ENCODE data around the gene E2F4. TPM values are rescaled to one million over a fixed set of nuclear protein-coding genes. Genes with fewer than 3 reads are reported as not detected.

E2F4 gene
- total RNA-seq, 1 experiment from 2014 or later, result 141 TPM

DNA sequence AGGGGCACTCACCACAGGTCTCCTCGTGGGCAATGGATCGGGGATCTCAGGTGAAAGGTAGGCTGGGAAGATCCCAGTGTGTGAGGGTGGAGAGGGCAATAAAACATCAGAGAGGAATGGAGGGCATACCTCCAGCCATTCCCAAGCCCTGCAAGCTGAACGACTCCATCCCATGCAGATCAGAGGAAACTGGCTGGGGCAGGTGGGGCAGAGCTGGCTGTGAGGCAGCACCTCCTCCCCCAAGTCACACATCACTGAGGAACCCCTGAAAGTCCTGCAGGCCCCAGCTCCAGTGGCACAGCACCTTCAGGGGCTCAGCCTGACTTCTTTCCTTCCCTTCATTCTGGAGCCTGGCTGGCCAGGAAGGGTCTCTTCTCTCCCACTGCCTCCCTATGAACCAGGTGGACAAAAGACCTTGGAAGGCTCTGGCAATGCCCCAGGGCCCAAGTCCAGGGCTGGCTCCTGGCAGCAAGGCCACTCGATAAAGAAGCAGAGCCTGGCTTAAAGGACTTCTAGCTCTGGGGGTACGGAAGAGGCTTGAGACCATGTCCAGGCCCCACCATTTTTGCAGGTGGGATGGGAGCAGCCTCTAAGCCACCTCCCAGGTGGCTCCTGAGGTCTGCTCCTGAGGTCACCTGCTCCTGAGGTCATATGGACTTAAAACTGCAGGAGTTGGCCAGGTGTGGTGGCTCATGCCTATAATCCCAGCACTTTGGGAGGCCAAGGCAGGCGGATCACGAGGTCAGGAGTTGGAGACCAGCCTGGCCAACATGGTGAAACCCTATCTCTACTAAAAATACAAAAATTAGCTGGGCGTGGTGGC is 21.5 kb downstream of the E2F4 start:
- Histone ChIP-seq H3K4me1 (peaks cover 5% of the 10 kb centered on the region; the same call in 1 of the 2 replicates), H3K36me3 (no peaks in the 10 kb centered on the region), H3K9me3 (replicated peaks) (no peaks in the 10 kb centered on the region), H3K27ac (no peak overlapping the region), H3K4me3 (no peak overlapping the region), H3K27me3 (no peaks in the 10 kb centered on the region)
- DNase-seq, result no peak

DNA sequence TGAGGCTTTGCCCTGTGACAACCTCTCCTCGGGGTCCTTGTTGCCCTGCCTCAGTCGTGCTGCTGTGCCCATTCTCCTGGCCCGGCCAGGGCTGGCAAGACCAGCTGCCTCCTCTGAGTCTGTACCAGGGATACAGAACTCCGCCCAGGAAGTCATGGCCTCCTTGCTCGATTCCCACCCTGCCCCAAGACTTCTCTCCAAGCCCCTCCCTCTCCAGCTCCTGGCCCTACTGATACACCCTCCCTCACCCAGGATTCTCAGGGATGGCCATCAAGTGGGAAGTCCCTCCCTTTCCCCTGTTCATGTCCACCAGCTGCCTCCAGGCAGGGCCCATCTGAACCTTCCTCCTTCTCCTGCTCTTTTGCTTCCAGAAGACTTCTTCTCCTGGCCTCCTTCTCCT is 23.8 kb downstream of the E2F4 start:
- Histone ChIP-seq H3K36me3 (0 out of 2 replicates have a peak, but pooled peaks cover 1% of the 10 kb centered on the region), H3K27ac (no peak overlapping the region), H3K9me3 (replicated peaks) (no peaks in the 10 kb centered on the region), H3K4me3 (no peak overlapping the region), H3K27me3 (no peaks in the 10 kb centered on the region), H3K4me1 (no peaks in the 10 kb centered on the region)
- no peak for DNase-seq

DNA sequence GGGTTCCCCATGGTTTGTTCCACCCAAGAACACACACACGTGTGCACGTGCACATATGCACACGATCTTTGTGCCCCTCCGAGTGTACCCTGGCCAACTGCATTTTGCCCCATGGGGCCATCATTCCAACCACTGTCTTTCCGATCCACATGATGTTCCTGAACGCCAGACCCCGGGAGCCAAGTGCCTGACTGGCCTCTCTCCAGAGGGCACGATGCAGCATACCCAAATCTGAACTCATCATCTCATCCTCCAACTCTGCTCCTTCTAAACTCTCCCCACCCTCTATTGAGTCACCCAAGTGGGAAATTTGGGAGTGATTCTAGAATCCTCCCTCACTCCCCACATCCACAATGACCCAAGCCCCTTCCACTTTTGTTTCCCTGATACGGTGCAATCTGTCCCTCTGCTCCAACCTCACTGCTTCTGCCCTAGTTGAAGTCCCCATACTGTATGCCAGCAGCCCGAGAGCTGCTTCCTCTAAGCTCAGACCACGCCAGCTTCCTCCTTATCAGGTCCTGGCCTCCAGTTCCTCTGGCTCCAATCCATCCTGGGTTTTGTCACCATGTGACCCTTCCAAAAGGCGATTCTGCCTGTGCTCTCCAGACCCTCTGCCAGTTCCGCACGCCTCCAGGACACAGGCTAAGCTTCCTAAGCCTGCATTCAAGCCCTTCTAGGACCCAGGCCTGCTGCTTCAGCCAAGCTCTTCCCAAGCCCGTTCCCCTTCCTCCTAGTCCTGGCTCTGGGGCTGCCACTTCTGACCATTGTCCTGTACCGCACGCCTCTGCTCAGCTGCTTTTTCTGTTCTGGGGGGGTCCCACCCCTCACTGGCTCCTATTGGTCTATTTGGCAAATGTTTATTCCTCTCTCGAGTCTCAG is 24.9 kb downstream of the E2F4 start:
- Histone ChIP-seq H3K9me3 (replicated peaks) (no peaks in the 10 kb centered on the region), H3K27me3 (no peaks in the 10 kb centered on the region), H3K4me1 (no peaks in the 10 kb centered on the region), H3K27ac (no peak overlapping the region), H3K4me3 (no peak overlapping the region), H3K36me3 (0 out of 2 replicates have a peak, but pooled peaks cover 2% of the 10 kb centered on the region)
- no peak for DNase-seq

DNA sequence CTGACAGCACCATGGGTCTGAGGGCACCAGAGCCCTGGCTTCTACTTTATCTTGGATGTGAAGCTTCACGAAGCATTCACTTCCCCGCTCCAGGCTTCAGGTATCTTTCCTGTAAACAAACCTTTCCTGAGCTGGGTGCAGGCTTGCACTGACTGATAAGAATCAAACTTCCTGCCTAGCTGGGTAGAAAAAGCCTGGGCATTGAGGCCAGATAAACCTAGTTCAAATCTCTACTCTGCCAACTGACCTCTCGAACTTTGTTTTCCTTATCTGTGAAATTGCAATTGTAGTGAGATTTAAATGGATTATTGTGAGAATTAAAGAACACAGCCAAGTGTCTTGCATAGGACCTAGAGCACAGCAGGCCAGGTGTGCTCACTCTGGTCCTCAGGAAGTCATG is 32.0 kb downstream of the E2F4 start:
- Histone ChIP-seq H3K27ac (no peak overlapping the region), H3K36me3 (peaks cover 6% of the 10 kb centered on the region; the same call in 1 of the 2 replicates), H3K9me3 (replicated peaks) (no peaks in the 10 kb centered on the region)

DNA sequence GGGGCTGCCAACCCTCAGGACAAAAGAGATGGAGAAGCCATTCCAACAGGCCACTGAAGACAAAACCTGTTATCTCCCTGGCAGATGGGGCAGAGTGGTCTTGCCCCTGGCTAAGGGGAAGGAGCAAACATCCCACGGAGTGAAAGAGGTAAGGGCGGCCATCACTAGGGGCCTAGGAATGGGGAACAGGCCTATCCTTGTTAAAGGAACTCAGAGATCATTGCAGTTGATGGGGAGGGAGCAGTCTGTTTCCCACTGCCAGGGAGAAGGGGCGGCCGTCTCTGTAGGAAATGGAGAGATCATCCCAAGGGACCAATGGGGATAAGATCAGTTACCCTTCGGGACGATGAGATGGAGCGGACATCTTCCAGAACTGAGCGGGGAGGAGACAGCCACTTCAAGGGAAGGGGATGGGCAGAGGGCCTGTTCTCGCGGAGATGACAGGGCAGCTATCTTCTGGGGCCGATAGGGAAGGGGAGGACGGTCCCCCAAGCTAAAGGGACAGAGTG is 34.4 kb downstream of the E2F4 start:
- Histone ChIP-seq H3K4me1 (no peaks in the 10 kb centered on the region; the same call in 1 of the 2 replicates), H3K27ac (peak overlapping the region; percentile 42; the same call in 1 of the 2 replicates), H3K36me3 (peaks cover 23% of the 10 kb centered on the region), H3K9me3 (replicated peaks) (no peaks in the 10 kb centered on the region), H3K27me3 (no peaks in the 10 kb centered on the region), H3K4me3 (peak overlapping the region; percentile 80)
- DNase-seq, result no peak

More for the DNA sequence above, 32.0 kb downstream of the E2F4 start:
- H3K4me1 ChIP-seq, result no peaks in the 10 kb centered on the region
- H3K27me3 ChIP-seq, result no peaks in the 10 kb centered on the region
- H3K4me3 ChIP-seq, result no peak overlapping the region
- no peak for DNase-seq

DNA sequence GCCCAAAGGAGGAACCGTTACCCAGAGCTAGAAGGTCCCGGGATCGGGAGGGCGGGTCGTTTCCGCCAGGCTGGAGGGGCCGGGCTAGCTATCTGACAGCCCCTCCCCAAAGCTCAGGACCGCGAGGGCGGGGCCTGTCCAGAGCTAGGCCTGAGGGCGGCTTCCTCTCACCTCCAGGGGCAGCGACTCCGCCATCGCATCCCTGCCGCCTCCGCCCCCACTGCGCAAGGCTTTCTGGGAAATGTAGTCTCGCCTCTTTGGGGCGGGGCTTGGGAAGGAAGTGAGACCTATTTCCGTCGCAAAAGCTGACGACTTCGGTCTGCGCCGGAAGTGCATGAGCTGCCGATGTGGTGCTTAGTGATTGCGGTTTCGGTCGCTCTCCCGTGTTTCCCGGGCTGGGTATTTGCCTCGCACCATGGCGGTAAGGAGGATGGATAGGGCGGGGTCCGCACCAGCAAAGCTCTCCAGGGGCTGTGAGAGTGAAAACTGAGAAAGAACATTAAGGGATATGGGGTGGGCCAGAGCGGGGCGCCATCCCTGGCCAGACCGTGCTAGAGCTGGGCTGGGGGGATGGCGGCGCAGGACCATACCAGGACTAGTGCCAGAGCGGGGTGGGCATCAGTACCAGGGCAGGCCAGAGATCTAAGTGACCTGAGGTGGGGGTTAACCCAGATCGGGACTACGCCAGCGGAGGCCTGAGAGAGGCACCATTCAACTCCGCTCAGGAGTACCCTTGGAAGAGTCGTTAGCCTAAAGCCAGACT is 35.0 kb downstream of the E2F4 start, which contains the start of gene TMEM208:
TMEM208 (plus strand) TSS at position 327 of the 763 bp plus-strand sequence; CDS start at position 416, 89 bp downstream.
- no peaks in the 10 kb centered on the region for H3K27me3 ChIP-seq
- H3K27ac ChIP-seq, result peak within 1 kb of the TSS; percentile 42
- H3K4me3 ChIP-seq, result peak within 1 kb of the TSS; percentile 80
- peak; percentile 100 for DNase-seq
- peaks cover 5% of the 10 kb centered on the region for H3K4me1 ChIP-seq
- peaks cover 24% of the 10 kb centered on the region for H3K36me3 ChIP-seq
- H3K9me3 ChIP-seq (replicated peaks), result no peaks in the 10 kb centered on the region

DNA sequence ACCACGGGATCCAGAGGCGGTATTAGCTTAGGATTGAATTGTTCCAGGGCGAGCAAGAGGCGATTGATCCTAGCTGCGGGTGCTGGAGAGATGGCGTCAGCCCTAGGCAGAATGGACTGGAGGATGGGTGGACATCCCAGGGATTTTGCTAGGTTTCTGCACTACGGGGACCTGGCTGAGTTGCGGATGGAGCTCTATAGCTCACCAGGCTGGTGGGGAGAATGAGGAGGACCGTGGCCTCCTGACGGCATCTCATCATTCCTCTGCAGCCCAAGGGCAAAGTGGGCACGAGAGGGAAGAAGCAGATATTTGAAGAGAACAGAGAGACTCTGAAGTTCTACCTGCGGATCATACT is 35.6 kb downstream of the E2F4 start:
- Histone ChIP-seq H3K27ac (peak overlapping the region; percentile 42), H3K4me3 (peak overlapping the region; percentile 80), H3K4me1 (peaks cover 7% of the 10 kb centered on the region), H3K27me3 (no peaks in the 10 kb centered on the region), H3K36me3 (peaks cover 24% of the 10 kb centered on the region), H3K9me3 (replicated peaks) (no peaks in the 10 kb centered on the region)
- DNase-seq, result no peak

DNA sequence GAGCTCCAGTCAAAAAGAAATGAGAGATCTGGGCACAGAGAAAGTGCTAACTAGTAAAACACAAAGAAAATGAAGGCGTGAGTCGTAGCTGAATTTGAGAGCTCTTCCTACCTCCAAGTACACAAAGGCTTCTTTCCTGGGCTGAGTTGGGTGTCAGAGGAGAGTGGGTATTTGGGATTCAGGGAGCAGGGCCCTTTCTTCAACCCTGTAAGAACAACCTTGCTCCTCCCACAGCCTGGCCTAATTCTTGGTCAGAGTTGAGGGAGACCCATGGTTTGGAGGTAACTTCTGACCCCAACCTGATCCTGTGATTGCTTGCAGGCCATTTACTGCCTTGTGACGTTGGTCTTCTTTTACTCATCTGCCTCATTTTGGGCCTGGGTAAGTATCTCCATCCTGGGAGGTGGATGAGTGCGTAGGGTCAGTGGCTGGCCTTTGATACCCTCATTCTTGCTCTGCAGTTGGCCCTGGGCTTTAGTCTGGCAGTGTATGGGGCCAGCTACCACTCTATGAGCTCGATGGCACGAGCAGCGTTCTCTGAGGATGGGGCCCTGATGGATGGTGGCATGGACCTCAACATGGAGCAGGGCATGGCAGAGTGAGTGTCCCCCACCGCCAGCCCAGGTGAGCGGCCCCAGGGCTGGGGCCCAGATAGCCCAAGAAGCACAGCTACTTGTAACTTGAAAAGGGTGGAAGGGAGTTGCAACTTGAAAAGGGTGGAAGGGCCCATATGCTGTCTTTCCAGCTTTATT is 36.3 kb downstream of the E2F4 start:
- H3K36me3 ChIP-seq, result peaks cover 26% of the 10 kb centered on the region
- no peak overlapping the region for H3K27ac ChIP-seq
- no peaks in the 10 kb centered on the region for H3K9me3 ChIP-seq (replicated peaks)
- H3K4me3 ChIP-seq, result peak overlapping the region; percentile 80
- H3K27me3 ChIP-seq, result no peaks in the 10 kb centered on the region
- no peak for DNase-seq
- H3K4me1 ChIP-seq, result peaks cover 7% of the 10 kb centered on the region

DNA sequence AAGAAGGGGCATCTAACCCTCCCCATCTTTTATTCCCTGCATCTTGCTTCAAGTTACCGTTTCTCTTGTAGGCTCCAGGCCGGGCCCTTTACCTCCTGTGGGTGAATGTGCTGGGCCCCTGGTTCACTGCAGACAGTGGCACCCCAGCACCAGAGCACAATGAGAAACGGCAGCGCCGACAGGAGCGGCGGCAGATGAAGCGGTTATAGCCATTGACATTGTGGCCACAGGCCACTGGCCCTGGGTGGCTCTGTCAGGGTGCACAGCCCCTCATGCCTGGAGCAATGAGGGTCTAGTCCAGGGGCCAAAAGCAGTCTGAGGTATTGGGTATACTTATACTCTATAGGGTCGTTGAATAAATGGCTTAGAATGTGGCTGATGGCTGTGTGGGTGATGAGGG is 37.0 kb downstream of the E2F4 start:
- DNase-seq, result no peak
- Histone ChIP-seq H3K9me3 (replicated peaks) (no peaks in the 10 kb centered on the region), H3K4me3 (no peak overlapping the region), H3K27ac (no peak overlapping the region), H3K27me3 (no peaks in the 10 kb centered on the region), H3K36me3 (peaks cover 30% of the 10 kb centered on the region), H3K4me1 (peaks cover 7% of the 10 kb centered on the region)

DNA sequence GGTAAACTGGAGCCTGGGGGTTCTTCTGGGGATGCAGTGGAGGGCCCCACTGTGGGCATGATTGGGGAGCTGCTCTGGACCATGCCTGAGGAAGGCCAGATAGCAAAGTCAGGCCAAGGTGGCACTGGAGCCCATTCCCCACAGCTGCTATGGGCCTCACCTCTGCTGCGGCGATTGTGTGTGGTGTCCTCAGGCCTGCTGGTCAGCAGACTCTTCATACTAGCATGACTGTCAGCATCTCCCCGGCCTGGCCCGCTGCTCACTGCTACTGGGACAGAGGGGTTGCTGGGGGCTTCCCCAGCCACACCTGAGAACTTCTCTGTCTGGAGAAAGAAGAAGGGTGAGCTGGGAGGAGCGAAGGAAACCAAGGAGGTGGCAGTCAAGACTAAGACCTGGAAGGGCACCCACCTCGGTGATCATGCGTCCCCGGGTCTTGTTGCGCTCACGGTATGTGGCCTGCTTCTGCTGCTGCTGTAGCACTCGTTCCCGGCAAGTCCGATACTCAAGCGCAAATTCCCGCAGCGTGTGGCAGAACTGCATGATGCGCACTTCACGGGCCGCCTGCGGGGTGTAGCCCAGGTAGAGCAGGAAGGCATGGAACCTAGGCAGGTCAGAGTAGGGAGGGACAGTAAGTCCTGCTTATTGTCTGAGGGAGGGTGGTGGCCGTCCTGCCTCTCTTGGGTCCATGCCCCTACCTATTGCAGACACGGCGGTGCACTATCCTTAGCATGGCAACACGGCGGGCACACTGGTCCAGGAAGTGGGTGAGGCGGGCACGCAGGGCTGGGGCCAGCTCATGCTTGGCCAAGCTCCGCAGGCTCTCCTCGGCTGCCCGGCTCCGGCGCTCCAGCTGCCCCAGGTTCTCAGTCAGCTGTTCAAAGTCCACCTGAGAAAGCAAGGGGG is 38.2 kb downstream of the E2F4 start:
- peaks cover 7% of the 10 kb centered on the region for H3K4me1 ChIP-seq
- no peaks in the 10 kb centered on the region for H3K9me3 ChIP-seq (replicated peaks)
- no peak for DNase-seq
- no peak overlapping the region for H3K4me3 ChIP-seq
- H3K27ac ChIP-seq, result no peak overlapping the region
- no peaks in the 10 kb centered on the region for H3K27me3 ChIP-seq
- peaks cover 30% of the 10 kb centered on the region for H3K36me3 ChIP-seq

DNA sequence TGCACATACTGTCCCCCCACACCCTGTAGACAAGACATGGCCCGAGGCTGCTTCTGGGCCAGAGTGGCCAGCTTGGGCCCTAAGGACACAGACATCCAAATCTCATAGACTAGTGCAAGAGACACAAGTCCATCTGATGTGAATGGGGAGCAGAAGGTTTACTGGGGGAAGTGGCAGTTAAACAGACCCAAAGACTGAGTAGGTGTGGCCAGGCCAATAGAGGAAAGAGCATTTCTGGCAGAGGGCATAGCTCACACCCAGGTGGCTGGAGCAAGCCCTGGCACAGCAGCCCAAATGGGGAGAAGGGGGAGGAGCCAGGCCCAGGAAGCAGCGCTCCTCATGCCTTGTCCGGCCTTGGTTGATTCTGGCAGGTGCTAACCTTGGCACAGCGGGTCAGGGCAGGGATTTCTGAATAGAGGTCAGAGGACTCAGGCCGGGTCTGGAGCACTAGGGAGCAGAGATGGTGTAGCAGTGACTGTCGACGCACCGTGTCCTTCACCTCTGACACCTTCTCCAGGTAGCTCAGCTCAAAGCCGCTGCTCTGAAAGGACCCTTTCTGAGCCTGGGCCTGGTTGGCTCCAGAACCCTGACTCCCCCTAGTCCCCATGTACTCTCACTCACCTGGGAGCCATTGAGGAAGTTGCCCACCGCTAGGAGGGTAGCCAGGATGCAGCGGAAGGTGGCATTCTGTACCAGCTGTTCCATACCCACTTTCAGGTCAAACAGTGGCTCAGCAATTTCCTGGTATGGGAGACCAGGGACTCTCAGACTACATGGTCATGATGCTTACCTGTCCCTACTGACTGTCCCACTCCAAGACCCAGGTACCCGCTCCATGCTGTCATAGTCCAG is 39.1 kb downstream of the E2F4 start:
- H3K4me3 ChIP-seq, result no peak overlapping the region
- peaks cover 7% of the 10 kb centered on the region for H3K4me1 ChIP-seq
- peaks cover 30% of the 10 kb centered on the region for H3K36me3 ChIP-seq
- no peaks in the 10 kb centered on the region for H3K9me3 ChIP-seq (replicated peaks)
- H3K27ac ChIP-seq, result peak overlapping the region; percentile 36
- no peak for DNase-seq
- H3K27me3 ChIP-seq, result no peaks in the 10 kb centered on the region

DNA sequence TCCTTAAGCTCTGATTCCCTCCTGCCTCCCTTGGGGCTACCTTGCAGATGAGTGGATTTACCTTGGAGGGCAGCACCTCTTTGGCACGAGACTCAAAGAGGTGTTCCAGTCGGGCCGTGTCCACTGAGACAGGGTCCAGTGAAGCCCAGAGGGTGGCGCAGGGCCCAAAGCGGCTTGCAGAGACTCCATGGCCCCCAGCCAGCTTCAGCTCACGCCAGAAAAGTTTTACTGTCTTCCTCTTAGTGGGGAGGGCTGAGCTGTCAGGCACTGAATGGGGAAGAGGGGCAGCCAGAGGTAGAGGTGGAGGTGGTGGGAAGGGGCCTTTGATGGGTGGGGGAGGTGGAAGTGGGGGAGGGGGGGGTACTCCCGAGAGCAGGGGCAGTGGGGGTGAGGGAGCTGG is 41.6 kb downstream of the E2F4 start:
- Histone ChIP-seq H3K9me3 (replicated peaks) (no peaks in the 10 kb centered on the region), H3K27ac (no peak overlapping the region), H3K4me3 (no peak overlapping the region), H3K36me3 (peaks cover 43% of the 10 kb centered on the region), H3K27me3 (no peaks in the 10 kb centered on the region), H3K4me1 (peaks cover 7% of the 10 kb centered on the region)
- DNase-seq, result no peak

All from SJCRH30 (cell line).